DOHH2 (cell line): ENCODE results near the gene RORB.

Source experiments
- CTCF ChIP-seq: fragments of 200-600 bp; sonication (generic); IDR thresholded peaks from one replicate; pipeline ENCODE4 v1.5.1; 2014; ENCODE audit warnings: antibody characterized with exemption, mild to moderate bottlenecking, low read depth, low read length; ENCODE audit not compliant: poor library complexity, severe bottlenecking
- EZH2phosphoT487 ChIP-seq: fragments of 200-600 bp; sonication (generic); IDR thresholded peaks from 2 replicates; pipeline ENCODE4 v1.6.1; 2017; ENCODE audit warnings: borderline replicate concordance, mild to moderate bottlenecking, antibody characterized with exemption, low read length, moderate library complexity, mixed read lengths

DNA sequence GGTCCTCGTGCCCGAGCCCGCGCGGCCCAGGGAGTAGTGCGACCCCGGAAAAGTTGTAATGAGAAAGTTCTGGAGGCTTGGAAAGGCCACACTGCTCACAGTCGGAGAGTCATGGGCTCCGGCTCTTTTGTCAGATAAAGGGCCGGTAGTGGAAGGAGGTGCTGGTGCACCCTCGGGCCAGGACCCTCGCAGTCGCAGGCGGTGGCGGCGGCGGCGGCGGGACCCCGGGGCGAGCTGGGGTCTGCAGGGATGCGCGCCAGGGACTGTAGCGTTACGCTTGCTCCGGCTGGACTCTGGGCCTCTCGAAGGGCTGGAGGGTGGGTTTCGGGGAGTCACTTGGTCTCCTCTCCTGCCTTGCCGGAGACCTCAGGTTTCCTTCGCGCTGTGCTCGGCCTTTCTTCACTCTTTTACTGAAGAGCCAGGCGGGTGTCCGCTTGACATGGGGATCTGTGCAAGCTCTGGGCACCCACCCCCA, 1.5 kb downstream of the RORB start:
- TF ChIP-seq CTCF (no peak), EZH2phosphoT487 (no peak)
